Measurements from ENCODE around the gene GRIA1. TPM values are rescaled to one million over a fixed set of nuclear protein-coding genes. Genes with fewer than 3 reads are reported as not detected.

Gene GRIA1
- total RNA-seq, 1 donor from 2014 or later, result not detected

DNA sequence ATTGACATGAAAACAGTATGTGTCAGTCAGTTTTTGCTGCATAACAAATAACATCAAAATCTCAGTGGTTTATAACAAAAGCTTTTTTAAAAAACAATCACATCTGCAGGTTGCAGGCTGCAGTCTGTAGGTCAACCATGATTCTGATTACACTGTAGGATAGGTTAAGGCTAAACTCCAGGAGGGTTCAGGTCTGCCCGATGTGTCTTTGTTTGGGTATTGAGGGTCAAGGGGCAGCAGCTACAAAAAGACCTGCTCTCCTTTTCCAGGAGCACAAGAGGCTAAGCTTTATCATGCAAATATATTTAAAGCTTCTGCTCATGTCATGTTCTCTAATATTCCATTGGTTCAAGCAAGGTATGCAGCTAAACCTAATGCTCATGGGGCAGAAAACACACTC is 18.2 kb downstream of the GRIA1 start:
- no peak for DNase-seq (ENCODE audit: low spot score, unreplicated experiment)
- Mint-ChIP-seq H3K9me3 (ENCODE audit: low read depth) (no peaks in the 10 kb centered on the region), H3K4me1 (ENCODE audit: low read depth) (no peaks in the 10 kb centered on the region), H3K27ac (no peak overlapping the region), H3K36me3 (ENCODE audit: insufficient read depth) (no peaks in the 10 kb centered on the region), H3K27me3 (peaks cover 3% of the 10 kb centered on the region), H3K4me3 (ENCODE audit: low read depth) (no peak overlapping the region)
- no peak for TF ChIP-seq CTCF (IDR thresholded peaks at IDR 0.05; ENCODE audit: unreplicated experiment)

DNA sequence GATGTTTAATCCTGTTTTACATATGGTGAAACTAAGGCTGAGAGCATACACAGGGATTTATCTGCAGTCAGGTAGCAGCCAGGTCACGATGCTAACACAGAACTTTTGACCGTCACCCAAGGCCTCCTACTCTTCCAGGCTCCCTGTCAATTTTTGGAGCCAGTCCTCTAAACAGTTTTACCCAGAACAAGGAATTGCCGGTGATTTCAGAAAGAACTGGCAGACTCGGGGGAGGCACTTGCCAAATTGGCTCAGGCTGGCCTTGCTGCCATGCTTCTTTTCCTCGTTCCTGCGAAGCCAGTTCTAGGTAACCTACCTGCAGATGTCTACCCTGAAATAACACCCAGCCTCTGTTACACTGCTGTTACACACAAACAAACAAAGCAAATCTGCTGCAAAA is 21.2 kb downstream of the GRIA1 start:
- H3K4me3 Mint-ChIP-seq (ENCODE audit: low read depth), result no peak overlapping the region
- TF ChIP-seq CTCF (IDR thresholded peaks at IDR 0.05; ENCODE audit: unreplicated experiment), result no peak
- H3K36me3 Mint-ChIP-seq (ENCODE audit: insufficient read depth), result no peaks in the 10 kb centered on the region
- H3K27me3 Mint-ChIP-seq, result peaks cover 4% of the 10 kb centered on the region
- H3K27ac Mint-ChIP-seq, result no peak overlapping the region
- no peaks in the 10 kb centered on the region for H3K4me1 Mint-ChIP-seq (ENCODE audit: low read depth)
- DNase-seq (ENCODE audit: low spot score, unreplicated experiment), result no peak
- peaks cover 3% of the 10 kb centered on the region for H3K9me3 Mint-ChIP-seq (ENCODE audit: low read depth)

DNA sequence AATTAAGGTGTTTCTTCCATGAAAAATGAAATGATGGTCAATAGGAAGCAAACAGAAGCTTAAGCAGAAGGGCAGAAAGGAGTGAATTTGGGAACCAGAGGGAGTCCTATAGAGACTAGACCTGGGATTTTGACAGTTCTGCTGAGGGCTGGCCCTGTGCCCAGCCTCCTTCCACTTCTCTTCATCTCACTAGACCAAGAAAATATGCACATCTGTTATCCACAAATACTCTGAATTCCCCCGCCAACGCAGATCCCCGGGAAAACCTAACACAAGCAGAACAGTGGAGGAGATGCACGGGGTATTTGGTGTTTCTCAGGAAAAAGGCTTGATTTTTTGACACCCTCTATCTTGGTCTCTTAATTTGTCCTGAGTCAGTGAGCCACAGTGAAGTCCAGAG is 22.7 kb downstream of the GRIA1 start:
- H3K4me3 Mint-ChIP-seq (ENCODE audit: low read depth), result no peak overlapping the region
- no peak for TF ChIP-seq CTCF (IDR thresholded peaks at IDR 0.05; ENCODE audit: unreplicated experiment)
- peaks cover 6% of the 10 kb centered on the region for H3K27me3 Mint-ChIP-seq
- DNase-seq (ENCODE audit: low spot score, unreplicated experiment), result no peak
- H3K9me3 Mint-ChIP-seq (ENCODE audit: low read depth), result peaks cover 3% of the 10 kb centered on the region
- H3K36me3 Mint-ChIP-seq (ENCODE audit: insufficient read depth), result no peaks in the 10 kb centered on the region
- no peak overlapping the region for H3K27ac Mint-ChIP-seq
- H3K4me1 Mint-ChIP-seq (ENCODE audit: low read depth), result no peaks in the 10 kb centered on the region

- Mint-ChIP-seq H3K36me3 (ENCODE audit: insufficient read depth) (no peaks in the 10 kb centered on the region), H3K4me3 (ENCODE audit: low read depth) (no peak overlapping the region), H3K27ac (no peak overlapping the region), H3K4me1 (ENCODE audit: low read depth) (no peaks in the 10 kb centered on the region), H3K27me3 (peaks cover 5% of the 10 kb centered on the region), H3K9me3 (ENCODE audit: low read depth) (peaks cover 3% of the 10 kb centered on the region)
- DNase-seq (ENCODE audit: low spot score, unreplicated experiment), result no peak
- no peak for TF ChIP-seq CTCF (IDR thresholded peaks at IDR 0.05; ENCODE audit: unreplicated experiment)
Observed at GRCh38 chr5:153515301-153515700, 24.8 kb downstream of the GRIA1 start.

DNA sequence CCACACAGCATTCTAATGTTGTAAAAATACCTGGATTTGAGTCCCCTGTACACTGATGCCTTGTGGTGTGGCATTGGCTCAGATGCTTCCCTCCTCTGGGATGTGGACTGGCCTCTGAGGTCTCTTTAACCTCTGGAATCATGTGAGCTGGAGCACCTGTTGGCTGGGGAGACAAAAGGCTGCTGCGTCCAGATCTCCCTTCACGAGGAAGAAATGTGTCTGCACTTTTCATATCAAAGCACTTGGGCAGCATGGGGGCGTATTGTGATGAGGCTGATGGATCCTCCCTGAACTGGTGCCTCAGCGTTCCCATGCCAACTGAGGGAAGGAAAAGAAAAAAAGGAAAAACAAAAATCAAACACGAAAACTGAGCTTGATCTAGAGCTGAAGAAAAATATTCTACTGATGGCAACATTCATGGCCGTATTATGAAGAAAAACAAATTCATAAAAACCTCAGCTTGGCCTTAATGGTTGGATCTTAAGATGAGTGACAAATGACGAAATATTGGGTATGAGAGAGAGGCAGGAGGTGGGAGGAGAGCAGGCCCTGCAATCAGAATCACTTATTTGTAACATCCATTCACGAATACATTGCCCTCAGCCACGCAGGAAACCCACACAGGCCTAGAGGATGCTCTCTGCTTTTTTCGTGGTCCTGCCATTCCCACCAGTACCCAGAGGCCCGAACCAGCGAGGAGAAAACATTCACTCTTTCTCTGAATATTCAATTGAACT is 26.2 kb downstream of the GRIA1 start:
- Mint-ChIP-seq H3K27ac (no peak overlapping the region), H3K4me3 (ENCODE audit: low read depth) (no peak overlapping the region), H3K9me3 (ENCODE audit: low read depth) (peaks cover 3% of the 10 kb centered on the region), H3K4me1 (ENCODE audit: low read depth) (no peaks in the 10 kb centered on the region), H3K27me3 (peaks cover 4% of the 10 kb centered on the region), H3K36me3 (ENCODE audit: insufficient read depth) (no peaks in the 10 kb centered on the region)
- DNase-seq (ENCODE audit: low spot score, unreplicated experiment), result no peak
- no peak for TF ChIP-seq CTCF (IDR thresholded peaks at IDR 0.05; ENCODE audit: unreplicated experiment)
